Activated CD4-positive, alpha-beta T cell treated with anti-CD3 and anti-CD28 coated beads, Interleukin-10, Interleukin-2, amounts not matched to agents 100 ng/mL and 50 ng/mL, durations not matched to agents 16 hours and 8 hours (primary cell): ENCODE results near the gene ZNF81.
"Not testable (repeated sequence)": the region's sequence is repeated elsewhere in the genome, so short reads cannot be mapped to it uniquely, and the experiment has no call there.

Experiments
- DNase-seq: peaks from one replicate; pipeline ENCODE4 v3.0.0-alpha.2; 2020

Gene ZNF81

GRCh38 chrX:47936940-47937317, 100.2 kb downstream of the ZNF81 start:
- no peak for DNase-seq

DNA sequence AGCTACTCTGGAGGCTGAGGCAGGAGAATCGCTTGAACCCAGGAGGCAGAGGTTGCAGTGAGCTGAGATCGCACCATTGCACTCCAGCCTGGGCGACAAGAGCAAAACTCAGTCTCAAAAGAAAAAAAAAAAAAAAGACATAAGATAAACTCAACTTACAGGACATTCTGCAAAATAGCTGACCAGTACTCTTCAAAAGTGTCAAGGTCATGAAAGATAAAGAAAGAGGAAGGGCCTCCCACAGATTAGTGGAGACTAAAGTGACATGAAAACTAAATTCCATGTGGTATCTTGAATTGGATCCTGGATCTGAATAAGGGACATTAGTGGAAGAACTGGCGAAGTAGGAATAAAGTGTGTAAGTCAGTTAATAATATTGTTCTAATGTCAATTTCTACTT, 103.7 kb downstream of the ZNF81 start:
- no peak for DNase-seq

GRCh38 chrX:47941423-47941822, 104.7 kb downstream of the ZNF81 start:
- DNase-seq = no peak

GRCh38 chrX:47955295-47955694, 118.6 kb downstream of the ZNF81 start:
- not testable (repeated sequence) for DNase-seq

- DNase-seq = no peak
These were observed 119.3 kb downstream of the ZNF81 start for GRCh38 chrX:47956016-47956415.

DNA sequence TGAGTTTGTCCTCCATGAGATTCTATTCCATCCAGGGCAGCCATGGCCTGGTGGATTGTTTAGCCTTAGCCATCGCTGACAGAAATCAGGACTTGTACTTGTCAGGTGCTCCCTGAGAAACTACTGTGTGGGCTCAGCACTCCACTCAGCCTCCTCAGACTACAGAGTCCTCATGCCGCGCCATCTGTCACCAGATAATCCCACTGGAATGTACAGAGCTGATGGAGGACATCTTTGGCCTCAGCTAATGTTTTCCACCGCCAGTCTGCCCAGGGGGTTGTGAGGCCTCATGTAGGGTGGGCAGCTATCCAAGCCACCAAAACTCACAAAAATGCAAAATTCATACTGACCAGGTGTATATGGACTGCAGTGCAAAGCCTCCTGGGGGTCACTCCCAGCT, 121.5 kb downstream of the ZNF81 start:
- not testable (repeated sequence) for DNase-seq

DNA sequence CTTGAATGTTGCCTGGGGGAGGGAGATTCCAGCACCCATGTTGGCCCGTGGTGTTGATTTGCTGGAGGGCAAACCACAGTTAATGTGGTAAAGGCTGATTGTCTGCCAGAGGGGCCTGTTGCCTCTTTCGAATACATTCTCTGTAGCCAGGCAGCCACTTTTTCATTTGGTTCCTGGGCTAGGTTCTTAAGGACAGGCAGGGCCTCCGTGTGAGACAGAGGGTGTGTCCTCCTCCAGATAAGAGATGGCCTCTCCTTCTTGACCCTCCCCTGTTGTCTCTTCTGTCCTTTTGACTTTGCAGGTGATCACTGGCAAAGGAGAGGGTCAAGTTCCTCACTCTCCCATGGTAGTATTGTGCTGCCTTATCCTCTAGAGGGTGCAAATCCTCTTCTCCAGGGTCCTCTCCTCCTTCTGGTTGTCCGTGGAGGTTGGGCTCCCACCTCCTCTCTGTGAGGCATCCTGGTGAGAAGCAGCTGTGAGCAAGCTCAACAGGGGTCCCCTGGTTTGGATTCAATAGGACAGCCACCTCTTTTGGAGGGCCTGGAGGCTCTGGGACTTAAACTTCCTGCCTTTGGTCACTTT, 122.2 kb downstream of the ZNF81 start:
- peak; percentile 12 for DNase-seq

DNA sequence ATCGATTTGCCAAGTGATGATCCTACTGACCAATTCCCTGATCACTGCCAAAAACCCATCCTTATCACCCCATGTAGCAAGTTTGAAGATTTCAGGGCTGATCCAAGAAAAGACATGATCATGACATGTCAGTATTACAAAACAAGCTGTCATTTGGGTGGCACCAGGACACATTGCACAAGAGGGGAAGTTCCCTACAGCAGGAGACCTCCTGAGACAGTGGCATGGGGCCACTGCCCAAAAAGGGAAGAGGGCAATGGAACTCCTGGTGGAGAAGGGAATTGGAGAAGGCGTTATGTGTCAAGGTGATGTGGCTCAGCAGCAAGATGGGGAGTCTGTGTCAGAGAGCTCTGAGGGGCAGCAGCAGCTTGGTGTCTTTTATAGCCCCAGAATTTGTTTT, 123.7 kb downstream of the ZNF81 start:
- no peak for DNase-seq

GRCh38 chrX:47961830-47962229, 125.1 kb downstream of the ZNF81 start:
- DNase-seq = not testable (repeated sequence)

GRCh38 chrX:47965526-47965925, 128.8 kb downstream of the ZNF81 start:
- not testable (repeated sequence) for DNase-seq
